ENCODE measurements around the gene GALNT1.

GALNT1 gene

DNA sequence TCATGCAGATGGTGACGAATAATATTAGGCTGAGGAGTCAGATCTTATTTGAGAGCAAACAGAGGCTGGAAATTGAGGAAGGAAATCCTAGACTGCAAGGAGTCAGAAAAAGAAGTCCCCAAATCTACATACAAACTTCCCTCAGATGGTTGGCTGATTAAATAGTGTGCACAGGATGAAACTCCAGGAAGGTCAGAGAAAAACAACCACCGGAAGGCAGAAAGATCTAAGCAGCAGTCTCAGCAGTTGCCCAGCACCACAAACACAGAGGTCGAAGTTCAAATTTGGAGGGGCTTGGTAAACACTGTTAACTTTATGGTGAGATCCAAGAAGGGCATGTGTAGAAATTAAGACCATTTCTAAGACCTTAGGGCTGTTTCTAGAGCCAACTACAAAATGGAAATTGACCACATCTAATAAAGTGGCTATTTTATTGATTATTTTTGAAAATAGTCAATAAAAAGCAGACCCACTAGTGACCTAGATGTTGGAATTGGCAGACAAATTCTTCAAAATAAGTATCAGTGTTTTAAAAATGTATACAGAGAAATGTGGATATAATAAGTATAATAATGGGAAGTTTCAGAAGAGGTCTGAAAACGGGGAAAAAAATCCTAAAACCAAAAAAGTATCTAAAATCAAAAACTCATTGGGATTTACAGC is 134.8 kb downstream of the GALNT1 start:
- TF ChIP-seq, protein P1, sequence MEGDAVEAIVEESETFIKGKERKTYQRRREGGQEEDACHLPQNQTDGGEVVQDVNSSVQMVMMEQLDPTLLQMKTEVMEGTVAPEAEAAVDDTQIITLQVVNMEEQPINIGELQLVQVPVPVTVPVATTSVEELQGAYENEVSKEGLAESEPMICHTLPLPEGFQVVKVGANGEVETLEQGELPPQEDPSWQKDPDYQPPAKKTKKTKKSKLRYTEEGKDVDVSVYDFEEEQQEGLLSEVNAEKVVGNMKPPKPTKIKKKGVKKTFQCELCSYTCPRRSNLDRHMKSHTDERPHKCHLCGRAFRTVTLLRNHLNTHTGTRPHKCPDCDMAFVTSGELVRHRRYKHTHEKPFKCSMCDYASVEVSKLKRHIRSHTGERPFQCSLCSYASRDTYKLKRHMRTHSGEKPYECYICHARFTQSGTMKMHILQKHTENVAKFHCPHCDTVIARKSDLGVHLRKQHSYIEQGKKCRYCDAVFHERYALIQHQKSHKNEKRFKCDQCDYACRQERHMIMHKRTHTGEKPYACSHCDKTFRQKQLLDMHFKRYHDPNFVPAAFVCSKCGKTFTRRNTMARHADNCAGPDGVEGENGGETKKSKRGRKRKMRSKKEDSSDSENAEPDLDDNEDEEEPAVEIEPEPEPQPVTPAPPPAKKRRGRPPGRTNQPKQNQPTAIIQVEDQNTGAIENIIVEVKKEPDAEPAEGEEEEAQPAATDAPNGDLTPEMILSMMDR (IDR thresholded peaks at IDR 0.05; ENCODE audit: insufficient read depth, low read depth, low read length, missing control alignments), result no peak
- no peak for DNase-seq (ENCODE audit: low read depth)
- no peak overlapping the region for H3K4me3 ChIP-seq (ENCODE audit: low read depth, low read length)

DNA sequence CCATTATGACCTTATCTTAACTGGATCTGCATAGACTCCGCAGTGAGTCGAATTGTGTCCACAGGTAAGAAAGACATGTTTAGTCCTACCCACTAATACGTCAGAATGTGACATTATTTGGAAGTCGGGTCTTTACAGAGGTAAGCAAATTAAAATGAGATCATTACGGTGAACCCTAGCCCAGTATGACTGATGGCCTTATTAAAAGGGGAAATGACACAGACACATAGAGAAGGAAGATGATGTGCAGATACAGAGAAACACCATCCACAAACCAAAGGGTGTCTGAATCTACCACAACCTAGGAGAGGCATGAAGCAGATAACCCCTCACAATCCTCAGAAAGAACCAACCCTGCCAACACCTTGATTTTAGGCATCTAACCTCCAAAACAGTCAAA is 135.6 kb downstream of the GALNT1 start:
- no peak overlapping the region for H3K4me3 ChIP-seq (ENCODE audit: low read depth, low read length)
- no peak for DNase-seq (ENCODE audit: low read depth)
- TF ChIP-seq, protein P1 (IDR thresholded peaks at IDR 0.05; ENCODE audit: insufficient read depth, low read depth, low read length, missing control alignments), result no peak

DNA sequence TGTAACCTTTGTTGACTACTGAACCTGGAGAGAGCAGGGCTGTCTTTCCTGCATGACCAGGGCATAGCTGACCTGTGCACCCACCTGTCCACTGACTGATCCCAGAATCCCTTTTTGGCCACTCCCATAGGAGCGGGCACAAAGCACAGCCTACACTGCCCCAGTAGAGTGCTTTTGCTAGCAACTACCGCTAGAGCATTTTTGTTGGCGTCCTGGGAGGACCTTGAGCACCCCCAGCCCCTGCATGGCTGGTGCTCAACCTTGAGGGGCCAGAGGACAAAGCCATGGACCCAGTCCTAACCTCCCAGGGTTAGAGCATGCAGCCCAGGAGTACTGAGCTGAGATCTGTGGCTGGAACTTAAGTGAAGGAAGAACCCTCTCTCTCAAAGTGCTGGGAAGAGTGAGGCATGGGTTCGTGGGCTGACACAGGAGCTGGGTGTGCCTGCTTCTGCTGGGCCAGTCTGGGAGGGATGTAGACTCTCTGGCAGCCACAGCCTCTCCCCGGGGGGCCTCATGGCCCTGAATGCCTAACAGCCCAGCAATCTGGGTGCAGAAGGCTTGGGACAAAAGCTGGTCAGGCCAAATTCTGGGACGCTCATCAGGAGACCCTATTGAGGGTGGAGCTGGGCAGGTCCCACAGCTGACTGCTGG is 140.0 kb downstream of the GALNT1 start:
- H3K4me3 ChIP-seq (ENCODE audit: low read depth, low read length), result no peak overlapping the region
- DNase-seq (ENCODE audit: low read depth), result no peak
- TF ChIP-seq, protein P1 (IDR thresholded peaks at IDR 0.05; ENCODE audit: insufficient read depth, low read depth, low read length, missing control alignments), result no peak

DNA sequence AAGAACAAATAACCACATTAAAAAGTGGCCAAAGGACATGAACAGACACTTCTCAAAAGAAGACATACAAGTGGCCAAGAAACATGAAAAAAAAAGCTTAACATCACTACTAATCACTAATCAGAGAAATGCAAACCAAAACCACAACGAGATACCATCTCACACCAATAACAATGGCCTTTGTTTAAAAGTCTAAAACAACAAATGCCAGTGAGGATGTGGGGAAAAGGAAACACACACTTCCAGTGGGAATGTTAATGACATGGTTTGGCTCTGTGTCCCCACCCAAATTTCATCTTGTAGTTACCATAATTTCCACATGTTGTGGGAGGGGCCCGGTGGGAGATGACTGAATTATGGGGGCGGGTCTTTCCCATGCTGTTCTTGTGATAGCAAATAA is 147.1 kb downstream of the GALNT1 start:
- TF ChIP-seq, protein P1 (IDR thresholded peaks at IDR 0.05; ENCODE audit: insufficient read depth, low read depth, low read length, missing control alignments), result no peak
- DNase-seq (ENCODE audit: low read depth), result no peak
- no peak overlapping the region for H3K4me3 ChIP-seq (ENCODE audit: low read depth, low read length)

DNA sequence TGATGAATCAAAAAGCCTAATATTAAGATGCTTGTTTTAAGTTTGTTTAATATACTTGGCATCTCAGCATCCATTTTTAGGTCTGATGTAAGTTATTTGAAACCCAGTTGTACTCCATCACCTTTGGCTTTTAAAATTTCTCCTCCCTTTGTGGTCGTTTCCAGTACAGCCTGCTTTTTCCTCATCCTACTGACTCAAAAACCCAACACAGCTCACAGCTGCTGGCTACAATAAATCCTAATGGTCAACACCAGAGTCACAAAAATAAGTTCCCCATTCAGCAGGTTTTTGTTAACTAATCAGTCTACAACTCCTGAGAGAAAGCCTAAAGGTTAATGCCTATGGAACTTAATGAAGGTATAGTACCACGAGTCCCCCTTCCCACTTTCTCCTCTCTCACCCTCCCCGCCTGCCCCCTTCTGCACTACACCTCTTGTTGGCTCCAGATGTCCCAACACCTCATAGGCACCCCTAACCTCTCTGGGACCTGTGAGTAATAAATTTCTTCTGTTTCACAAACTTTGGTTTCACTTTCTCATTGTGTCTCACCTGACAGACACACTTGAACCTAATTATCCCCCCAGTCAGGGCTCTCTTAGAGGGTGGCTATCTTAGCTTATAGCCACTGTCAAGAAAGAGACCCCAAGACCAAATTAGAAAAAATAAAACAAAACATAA is 148.6 kb downstream of the GALNT1 start:
- TF ChIP-seq, protein P1 (IDR thresholded peaks at IDR 0.05; ENCODE audit: insufficient read depth, low read depth, low read length, missing control alignments), result no peak
- H3K4me3 ChIP-seq (ENCODE audit: low read depth, low read length), result no peak overlapping the region
- no peak for DNase-seq (ENCODE audit: low read depth)

DNA sequence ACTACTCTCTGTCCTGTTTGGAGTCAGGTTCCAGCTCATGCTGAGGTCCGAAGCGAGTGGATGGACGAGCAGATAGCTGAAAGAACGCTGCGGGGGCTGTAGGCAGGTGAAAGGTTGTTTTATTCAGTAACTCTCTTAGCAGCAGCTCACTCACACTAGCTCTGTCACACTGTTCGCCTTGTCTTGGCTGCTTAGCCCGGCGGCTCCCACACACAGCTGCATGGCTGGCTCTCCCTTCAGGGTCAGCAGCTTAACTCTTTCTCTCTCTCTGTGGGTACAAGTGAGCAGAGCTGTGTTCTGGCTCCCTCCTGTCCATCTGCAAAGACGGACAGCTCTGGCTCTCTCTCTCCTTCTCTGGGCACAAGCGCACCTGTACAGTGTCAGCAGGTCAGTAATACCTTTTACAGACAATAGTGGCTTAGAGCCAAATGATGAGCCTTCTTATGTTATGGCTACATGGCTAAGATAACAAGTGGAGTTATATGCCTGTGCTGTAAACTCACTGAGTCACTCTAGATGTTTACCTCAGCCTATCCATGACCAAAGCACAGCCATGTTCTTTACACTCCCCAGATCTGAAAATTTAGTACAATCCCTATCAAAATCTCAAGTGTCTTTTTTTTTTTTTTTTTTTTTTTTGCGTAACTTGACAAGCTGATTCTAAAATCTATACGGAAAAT is 149.3 kb downstream of the GALNT1 start:
- H3K4me3 ChIP-seq (ENCODE audit: low read depth, low read length), result no peak overlapping the region
- no peak for DNase-seq (ENCODE audit: low read depth)
- TF ChIP-seq, protein P1 (IDR thresholded peaks at IDR 0.05; ENCODE audit: insufficient read depth, low read depth, low read length, missing control alignments), result no peak
